HG03442 (cell line): ENCODE measurements around the gene KAT8.
"Not testable (repeated sequence)": the region's sequence is repeated elsewhere in the genome, so short reads cannot be mapped to it uniquely, and the experiment has no call there.

Source experiments
- ATAC-seq: cut with Tn5 transposase; IDR thresholded peaks from one replicate; pipeline ENCODE4 v1.9.1; 2021; ENCODE audit warnings: mild to moderate bottlenecking, moderate library complexity; ENCODE audit not compliant: unreplicated experiment

KAT8 gene

GRCh38 chr16:31083556-31083955 is 33.9 kb upstream of the KAT8 start:
- no peak for ATAC-seq

- no peak for ATAC-seq
These were observed 33.5 kb upstream of the KAT8 start for GRCh38 chr16:31083981-31084380.

GRCh38 chr16:31084584-31085302 is 32.7 kb upstream of the KAT8 start:
- no peak for ATAC-seq

GRCh38 chr16:31085411-31085810 is 32.1 kb upstream of the KAT8 start:
- ATAC-seq, result no peak

- no peak for ATAC-seq
These were observed 31.4 kb upstream of the KAT8 start for GRCh38 chr16:31085873-31086628.

- no peak for ATAC-seq
These were observed 30.9 kb upstream of the KAT8 start for GRCh38 chr16:31086629-31086906.

GRCh38 chr16:31087481-31087880 is 30.0 kb upstream of the KAT8 start:
- no peak for ATAC-seq

- ATAC-seq, result no peak
These were observed 29.5 kb upstream of the KAT8 start for GRCh38 chr16:31087971-31088370.

GRCh38 chr16:31088459-31089183 is 28.8 kb upstream of the KAT8 start, which contains the start of gene PRSS53:
TSS of gene PRSS53 (minus strand) at chr16:31088943. CDS start at chr16:31088809, 134 bp downstream.
- no peak for ATAC-seq

- ATAC-seq, result no peak
These were observed 28.3 kb upstream of the KAT8 start for GRCh38 chr16:31089199-31089598.

- no peak for ATAC-seq
These were observed 26.9 kb upstream of the KAT8 start for GRCh38 chr16:31090540-31090939.

- no peak for ATAC-seq
These were observed 25.1 kb upstream of the KAT8 start for GRCh38 chr16:31092330-31092729.

- ATAC-seq, result no peak
These were observed 24.2 kb upstream of the KAT8 start for GRCh38 chr16:31093132-31093703.

GRCh38 chr16:31094088-31094423 is 23.4 kb upstream of the KAT8 start:
- ATAC-seq, result no peak

GRCh38 chr16:31094424-31095120 is 22.9 kb upstream of the KAT8 start, which contains the start of gene VKORC1:
TSS of gene VKORC1 (minus strand) at chr16:31094797. CDS start at chr16:31094729, 68 bp downstream.
- ATAC-seq, result peak; percentile 82

GRCh38 chr16:31099860-31100638 is 17.4 kb upstream of the KAT8 start:
- ATAC-seq, result no peak

GRCh38 chr16:31100876-31101641 is 16.4 kb upstream of the KAT8 start:
- not testable (repeated sequence) for ATAC-seq

GRCh38 chr16:31105677-31106213 is 11.7 kb upstream of the KAT8 start:
- peak; percentile 43 for ATAC-seq
